ENCODE results near the gene NUDT16L1.
"Not testable (repeated sequence)": the region's sequence is repeated elsewhere in the genome, so short reads cannot be mapped to it uniquely, and the experiment has no call there.

NUDT16L1 gene

GRCh38 chr16:4733211-4733742 is 39.9 kb downstream of the NUDT16L1 start:
- DNase-seq (ENCODE audit: low read depth) = no peak
- in situ Hi-C loops (cut with HindIII; ENCODE audit: low sequenced_read_pairs) = no loop called here
- TF ChIP-seq, protein P1, sequence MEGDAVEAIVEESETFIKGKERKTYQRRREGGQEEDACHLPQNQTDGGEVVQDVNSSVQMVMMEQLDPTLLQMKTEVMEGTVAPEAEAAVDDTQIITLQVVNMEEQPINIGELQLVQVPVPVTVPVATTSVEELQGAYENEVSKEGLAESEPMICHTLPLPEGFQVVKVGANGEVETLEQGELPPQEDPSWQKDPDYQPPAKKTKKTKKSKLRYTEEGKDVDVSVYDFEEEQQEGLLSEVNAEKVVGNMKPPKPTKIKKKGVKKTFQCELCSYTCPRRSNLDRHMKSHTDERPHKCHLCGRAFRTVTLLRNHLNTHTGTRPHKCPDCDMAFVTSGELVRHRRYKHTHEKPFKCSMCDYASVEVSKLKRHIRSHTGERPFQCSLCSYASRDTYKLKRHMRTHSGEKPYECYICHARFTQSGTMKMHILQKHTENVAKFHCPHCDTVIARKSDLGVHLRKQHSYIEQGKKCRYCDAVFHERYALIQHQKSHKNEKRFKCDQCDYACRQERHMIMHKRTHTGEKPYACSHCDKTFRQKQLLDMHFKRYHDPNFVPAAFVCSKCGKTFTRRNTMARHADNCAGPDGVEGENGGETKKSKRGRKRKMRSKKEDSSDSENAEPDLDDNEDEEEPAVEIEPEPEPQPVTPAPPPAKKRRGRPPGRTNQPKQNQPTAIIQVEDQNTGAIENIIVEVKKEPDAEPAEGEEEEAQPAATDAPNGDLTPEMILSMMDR (IDR thresholded peaks at IDR 0.05; ENCODE audit: low read depth, low read length, missing control alignments) = no peak
- peak overlapping the region; percentile 96 for H3K4me3 ChIP-seq (ENCODE audit: low read depth, low read length)

DNA sequence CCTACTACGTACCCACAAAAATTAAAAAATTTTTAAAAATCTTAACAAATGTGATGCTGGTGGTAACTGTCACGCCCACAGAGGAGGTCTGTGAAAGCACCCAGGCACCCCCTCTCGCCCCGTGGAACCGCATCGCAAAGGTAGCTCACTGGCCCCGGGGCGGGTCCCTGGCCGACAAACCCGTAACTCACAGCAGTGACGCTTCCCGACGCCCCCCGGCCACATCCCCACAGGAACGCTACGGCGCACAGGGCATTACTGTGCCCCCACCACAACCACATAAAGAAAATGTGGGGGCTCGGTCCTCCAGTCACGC is 40.3 kb downstream of the NUDT16L1 start:
- H3K4me3 ChIP-seq (ENCODE audit: low read depth, low read length) = peak overlapping the region; percentile 96
- DNase-seq (ENCODE audit: low read depth) = no peak
- TF ChIP-seq, protein P1 (IDR thresholded peaks at IDR 0.05; ENCODE audit: low read depth, low read length, missing control alignments) = no peak
- in situ Hi-C loops (cut with HindIII; ENCODE audit: low sequenced_read_pairs) = no loop called here

GRCh38 chr16:4734063-4734729 is 40.8 kb downstream of the NUDT16L1 start, which contains the start of the genes ANKS3 and DNAAF8:
Gene ANKS3 (minus strand): TSS chr16:4734271. CDS start chr16:4730149, 4,122 bp downstream.
Gene DNAAF8 (plus strand): TSS chr16:4734537. CDS start chr16:4736515, 1,978 bp downstream.
- peak; percentile 94 for DNase-seq (ENCODE audit: low read depth)
- TF ChIP-seq, protein P1 (IDR thresholded peaks at IDR 0.05; ENCODE audit: low read depth, low read length, missing control alignments) = no peak
- in situ Hi-C loops (cut with HindIII; ENCODE audit: low sequenced_read_pairs) = no loop called here
- peak within 1 kb of the TSS; percentile 96 for H3K4me3 ChIP-seq (ENCODE audit: low read depth, low read length)

- H3K4me3 ChIP-seq (ENCODE audit: low read depth, low read length) = peak overlapping the region; percentile 96
- TF ChIP-seq, protein P1 (IDR thresholded peaks at IDR 0.05; ENCODE audit: low read depth, low read length, missing control alignments) = no peak
- in situ Hi-C loops (cut with HindIII; ENCODE audit: low sequenced_read_pairs) = no loop called here
- DNase-seq (ENCODE audit: low read depth) = peak; percentile 48
Observed at GRCh38 chr16:4734730-4735535, 41.6 kb downstream of the NUDT16L1 start.

- TF ChIP-seq, protein P1 (IDR thresholded peaks at IDR 0.05; ENCODE audit: low read depth, low read length, missing control alignments) = no peak
Observed at GRCh38 chr16:4736546-4736945, 43.2 kb downstream of the NUDT16L1 start.

DNA sequence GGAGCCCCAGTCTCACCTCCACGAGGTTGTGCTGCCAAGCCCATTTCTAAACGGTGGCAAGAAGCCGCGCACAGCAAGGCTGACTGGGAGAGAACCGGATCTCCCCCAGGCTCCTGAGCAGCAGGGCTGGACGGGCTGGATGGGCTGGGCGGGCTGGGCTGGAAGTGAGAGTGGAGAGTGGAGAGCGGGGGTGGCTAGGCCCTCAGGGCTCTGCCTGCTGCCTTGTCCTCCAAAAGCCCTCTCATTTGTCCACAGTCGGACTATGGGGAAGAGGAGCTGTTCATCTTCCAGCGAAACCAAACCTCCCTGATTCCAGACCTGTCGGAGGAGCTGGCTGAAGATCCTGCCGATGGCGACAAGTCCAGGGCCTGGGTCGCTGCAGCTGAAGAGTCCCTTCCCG is 44.2 kb downstream of the NUDT16L1 start:
- TF ChIP-seq, protein P1 (IDR thresholded peaks at IDR 0.05; ENCODE audit: low read depth, low read length, missing control alignments) = no peak
- in situ Hi-C loops (cut with HindIII; ENCODE audit: low sequenced_read_pairs) = no loop called here
- DNase-seq (ENCODE audit: low read depth) = no peak
- H3K4me3 ChIP-seq (ENCODE audit: low read depth, low read length) = no peak overlapping the region

More at GRCh38 chr16:4736546-4736945, 43.2 kb downstream of the NUDT16L1 start:
- no peak for DNase-seq (ENCODE audit: low read depth)
- H3K4me3 ChIP-seq (ENCODE audit: low read depth, low read length) = no peak overlapping the region
- in situ Hi-C loops (cut with HindIII; ENCODE audit: low sequenced_read_pairs) = no loop called here

DNA sequence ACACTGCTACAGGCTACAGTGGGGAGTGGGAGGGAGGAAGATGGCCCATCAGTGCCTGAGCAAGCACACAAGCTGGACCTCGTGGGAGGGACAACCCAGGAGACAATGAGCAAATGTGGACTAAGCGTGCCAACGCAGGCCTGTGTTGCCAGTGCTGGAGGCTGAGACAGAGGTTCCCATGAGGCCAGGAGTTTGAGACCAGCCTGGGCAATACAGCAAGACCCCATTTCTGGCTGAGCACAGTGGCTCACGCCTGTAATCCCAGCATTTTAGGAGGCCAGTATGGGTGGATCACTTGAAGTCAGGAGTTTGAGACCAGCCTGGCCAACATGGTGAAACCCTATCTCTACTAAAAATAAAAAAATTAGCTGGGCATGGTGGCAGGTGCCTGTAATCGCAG is 45.0 kb downstream of the NUDT16L1 start:
- in situ Hi-C loops (cut with HindIII; ENCODE audit: low sequenced_read_pairs); DNase-seq (ENCODE audit: low read depth); H3K4me3 ChIP-seq (ENCODE audit: low read depth, low read length): not testable (repeated sequence)

Data from astrocyte of the cerebellum (primary cell).